HG02973 (cell line): Measurements from ENCODE around the gene PTOV1.
A peak's percentile ranks its signal among the peaks of the same experiment; 100 is the strongest.

Experiments
- ATAC-seq: cut with Tn5 transposase; IDR thresholded peaks from one replicate; pipeline ENCODE4 v1.9.1; 2021; ENCODE audit warnings: moderate library complexity; ENCODE audit not compliant: unreplicated experiment

The PTOV1 gene

GRCh38 chr19:49872245-49873128 is 21.5 kb downstream of the PTOV1 start:
- ATAC-seq, result no peak

- ATAC-seq, result no peak
Measured at GRCh38 chr19:49873129-49873521, 22.2 kb downstream of the PTOV1 start.

GRCh38 chr19:49873834-49874233 is 22.9 kb downstream of the PTOV1 start:
- ATAC-seq, result no peak

DNA sequence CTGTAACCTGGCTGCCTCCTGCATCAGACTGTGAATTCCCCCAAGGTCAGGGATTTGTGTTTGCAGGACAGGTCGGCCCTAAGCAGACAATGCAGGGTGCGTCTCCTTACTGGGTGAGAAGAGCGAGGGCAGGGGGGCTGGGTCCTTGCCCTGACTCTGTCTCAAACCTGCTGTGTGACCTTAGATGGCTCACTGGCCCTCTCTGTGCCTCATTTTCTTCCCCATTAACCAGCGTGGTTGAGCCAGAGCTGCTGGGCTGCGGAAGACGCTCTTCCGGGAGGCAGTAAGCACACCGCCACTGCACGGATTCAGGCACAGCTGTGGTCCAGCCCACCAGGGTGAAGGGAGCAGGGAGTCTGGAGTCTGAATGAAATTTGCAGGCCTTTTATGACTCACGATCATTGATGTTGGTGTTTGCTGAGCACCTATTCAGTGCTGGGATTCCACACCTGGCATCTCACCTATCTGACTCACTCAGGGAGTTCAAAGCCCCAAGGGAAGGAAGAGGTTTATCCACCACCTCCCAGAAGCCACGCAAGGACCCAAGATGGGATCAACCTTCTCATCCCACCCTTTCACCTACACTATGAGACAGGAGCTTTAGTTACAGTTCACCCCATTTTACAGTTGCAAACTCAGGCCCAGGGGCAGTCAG is 23.7 kb downstream of the PTOV1 start:
- ATAC-seq, result no peak

- no peak for ATAC-seq
Measured at GRCh38 chr19:49875177-49875576, 24.2 kb downstream of the PTOV1 start.

- no peak for ATAC-seq
Measured at GRCh38 chr19:49875857-49876421, 25.0 kb downstream of the PTOV1 start.

GRCh38 chr19:49876422-49877019 is 25.6 kb downstream of the PTOV1 start:
- peak; percentile 44 for ATAC-seq

- ATAC-seq, result peak; percentile 59
Measured at GRCh38 chr19:49877020-49877878, 26.3 kb downstream of the PTOV1 start, which contains the start of the genes AKT1S1 and TBC1D17. AKT1S1 (minus strand) TSS chr19:49877355; CDS start chr19:49873295, 4,060 bp downstream. TBC1D17 (plus strand) TSS chr19:49877702; CDS start chr19:49877724, 22 bp downstream.

DNA sequence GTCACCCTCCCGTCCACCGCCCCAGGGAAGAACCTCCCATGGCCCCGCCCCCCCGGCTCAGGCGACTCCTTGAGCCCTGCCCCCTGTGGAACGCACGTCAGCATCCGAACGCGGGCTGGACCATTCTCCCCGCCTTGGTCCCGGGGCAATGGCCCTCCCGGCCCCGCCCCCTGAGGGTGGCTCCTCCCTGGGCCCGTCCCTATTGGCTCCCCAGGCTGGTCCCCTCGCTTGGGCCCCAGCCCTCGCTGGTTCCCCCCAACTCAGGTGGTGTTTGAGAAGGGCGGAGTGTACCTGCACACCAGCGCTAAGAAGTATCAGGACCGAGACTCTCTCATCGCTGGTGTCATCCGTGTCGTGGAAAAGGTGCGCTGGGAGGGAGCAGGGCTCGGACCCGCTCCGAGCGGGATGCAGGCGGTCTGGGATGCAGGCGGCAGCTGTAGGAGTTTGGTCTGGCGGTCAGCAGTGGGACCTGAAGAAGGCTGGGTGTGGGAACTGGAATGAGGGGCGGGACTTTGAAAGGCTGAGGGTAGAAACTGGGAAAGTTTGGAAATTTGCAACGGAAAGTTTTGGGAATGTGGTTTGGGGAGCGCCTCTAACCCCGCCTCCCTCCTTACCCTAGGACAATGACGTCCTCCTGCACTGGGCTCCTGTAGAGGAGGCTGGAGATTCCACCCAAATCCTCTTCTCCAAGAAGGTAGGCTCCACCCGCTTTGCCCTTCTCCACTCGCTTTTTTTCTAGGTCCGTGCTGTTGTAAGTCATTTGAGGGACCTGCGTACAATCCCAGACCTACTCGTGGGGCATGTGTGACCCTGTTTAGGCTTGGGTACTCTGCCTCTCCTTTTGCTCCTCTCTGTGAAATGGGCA is 27.2 kb downstream of the PTOV1 start:
- peak; percentile 38 for ATAC-seq

- no peak for ATAC-seq
Measured at GRCh38 chr19:49878744-49879070, 27.7 kb downstream of the PTOV1 start.

DNA sequence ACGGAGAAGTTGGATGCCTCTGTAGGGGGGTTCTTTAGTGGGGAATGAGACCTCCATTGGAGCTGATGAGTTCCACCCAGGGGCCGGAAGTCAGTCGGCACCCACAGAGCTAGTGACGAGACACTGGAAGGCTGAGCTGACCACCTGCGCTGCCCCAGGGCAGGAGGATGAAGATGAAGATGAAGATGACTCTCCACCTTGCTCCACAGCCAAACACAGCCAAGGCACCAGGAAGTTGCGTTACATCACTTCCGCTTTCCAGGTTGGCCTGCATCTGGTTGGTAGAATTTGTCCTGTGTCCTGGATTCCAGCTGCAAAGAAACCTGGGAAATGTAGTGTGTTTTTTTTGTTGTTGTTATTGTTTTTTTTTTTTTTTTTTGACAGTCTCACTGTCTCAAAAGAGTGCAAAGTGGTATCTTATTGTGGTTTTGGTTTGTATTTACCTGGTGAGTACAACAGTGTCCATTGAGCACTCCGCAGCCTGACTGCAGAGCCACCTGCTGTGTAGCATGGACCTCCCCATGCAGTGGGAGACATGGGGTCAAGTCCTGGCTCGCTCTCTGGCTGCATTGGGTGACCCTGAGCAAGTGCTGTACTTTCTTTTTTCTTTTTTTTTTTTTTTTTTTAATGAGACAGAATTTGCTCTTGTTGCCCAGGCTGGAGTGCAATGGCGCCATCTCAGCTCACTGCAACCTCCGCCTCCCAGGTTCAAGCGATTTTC is 28.4 kb downstream of the PTOV1 start:
- ATAC-seq, result no peak

DNA sequence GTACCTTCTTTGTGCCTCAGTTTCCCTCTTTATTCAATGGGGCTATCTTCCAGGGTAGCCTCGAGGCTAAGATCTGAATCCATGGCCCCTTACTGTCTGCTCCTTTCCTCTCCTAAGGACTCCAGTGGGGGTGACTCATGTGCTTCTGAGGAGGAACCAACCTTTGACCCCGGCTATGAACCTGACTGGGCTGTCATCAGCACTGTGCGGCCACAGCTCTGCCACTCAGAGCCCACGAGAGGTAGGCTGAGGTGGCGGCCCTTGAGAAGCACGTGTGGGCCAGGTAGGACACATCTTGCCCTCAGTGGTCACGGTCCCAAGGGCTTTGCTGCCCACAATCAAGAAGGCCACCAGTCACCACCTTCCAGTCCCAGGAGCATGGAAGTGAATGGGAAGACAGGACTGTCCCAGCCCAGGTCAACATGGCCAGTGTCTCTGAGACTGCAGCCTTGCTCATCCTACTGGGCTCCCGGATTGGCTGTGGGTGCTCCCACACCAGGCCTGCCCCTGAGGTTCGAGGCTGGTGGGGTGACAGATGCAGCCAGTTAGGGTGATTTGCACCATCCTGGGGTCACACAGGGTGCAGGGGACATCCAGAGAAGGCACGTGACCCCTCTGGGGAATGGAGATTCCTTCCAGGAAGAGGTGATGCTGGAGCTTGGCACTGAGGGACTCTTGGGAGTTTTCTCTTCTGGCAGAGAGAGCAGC is 29.4 kb downstream of the PTOV1 start:
- ATAC-seq, result no peak

DNA sequence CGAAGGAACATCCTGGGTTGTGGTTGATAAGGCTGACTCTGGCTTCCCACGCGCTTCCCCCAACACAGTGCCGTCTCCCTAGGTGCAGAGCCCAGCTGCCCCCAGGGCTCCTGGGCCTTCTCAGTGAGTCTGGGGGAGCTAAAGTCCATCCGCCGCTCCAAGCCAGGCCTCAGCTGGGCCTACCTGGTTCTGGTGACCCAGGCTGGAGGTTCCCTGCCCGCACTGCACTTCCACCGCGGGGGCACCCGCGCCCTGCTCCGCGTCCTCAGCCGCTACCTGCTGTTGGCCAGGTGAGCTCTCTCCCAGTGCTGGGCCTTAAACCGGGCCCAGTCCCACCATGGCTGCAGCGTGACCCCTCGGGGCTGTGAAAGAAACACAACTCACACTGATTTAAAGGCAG is 30.2 kb downstream of the PTOV1 start:
- ATAC-seq, result no peak

- ATAC-seq, result no peak
Measured at GRCh38 chr19:49881672-49882394, 30.9 kb downstream of the PTOV1 start.

DNA sequence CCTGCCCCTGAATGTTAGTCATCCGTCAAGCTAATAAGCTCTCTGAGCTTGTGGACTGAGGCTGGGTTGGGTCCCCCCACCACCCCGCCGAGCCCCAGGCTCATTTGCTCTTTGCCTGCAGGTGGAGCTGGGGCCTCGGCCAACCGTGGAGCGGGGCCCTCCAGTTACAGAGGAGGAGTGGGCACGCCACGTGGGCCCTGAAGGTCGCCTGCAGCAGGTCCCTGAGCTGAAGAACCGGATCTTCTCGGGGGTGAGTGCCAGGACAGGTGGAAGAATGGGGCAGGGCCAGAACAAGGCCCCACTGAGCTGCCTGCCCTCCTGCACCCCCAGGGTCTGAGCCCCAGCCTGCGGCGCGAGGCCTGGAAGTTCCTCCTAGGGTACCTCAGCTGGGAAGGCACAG is 31.7 kb downstream of the PTOV1 start:
- no peak for ATAC-seq

DNA sequence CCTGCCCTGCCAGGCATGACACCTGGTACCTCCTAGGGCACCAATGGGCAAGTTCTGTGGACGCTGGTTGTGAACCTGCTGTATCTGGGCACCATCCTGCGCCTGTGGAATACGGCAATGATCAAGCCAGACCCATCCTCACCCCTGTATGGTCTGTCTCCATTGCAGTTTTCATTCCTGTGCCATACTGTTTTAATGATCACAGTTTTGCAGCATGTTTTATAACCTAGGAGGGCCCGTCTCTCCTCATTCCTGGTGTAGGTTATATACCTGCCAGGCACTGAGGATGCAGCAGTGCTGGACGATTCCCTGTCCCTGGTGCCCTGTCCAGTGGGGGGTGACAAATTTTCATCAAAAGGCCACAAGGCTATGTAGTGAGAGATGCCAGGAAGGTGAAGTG is 32.1 kb downstream of the PTOV1 start:
- ATAC-seq, result no peak

- ATAC-seq, result no peak
Measured at GRCh38 chr19:49884109-49884508, 33.1 kb downstream of the PTOV1 start.

GRCh38 chr19:49884760-49885159 is 33.8 kb downstream of the PTOV1 start:
- ATAC-seq, result no peak
